ENCODE results near the gene FOXL1. TPM values are rescaled to one million over a fixed set of nuclear protein-coding genes. Genes with fewer than 3 reads are reported as not detected.

The FOXL1 gene
- 0.11 TPM in 1 of 2 replicates, not detected in the other for total RNA-seq (2022)
- Bru-seq, nascent RNA: percentile 20 among the genes with signal in this experiment
- not detected for BruChase-seq, experiment 1, labeled RNA remaining after a 2-hour chase
- not detected for BruChase-seq, experiment 2, labeled RNA remaining after a 6-hour chase
- long read RNA-seq: 0 reads

DNA sequence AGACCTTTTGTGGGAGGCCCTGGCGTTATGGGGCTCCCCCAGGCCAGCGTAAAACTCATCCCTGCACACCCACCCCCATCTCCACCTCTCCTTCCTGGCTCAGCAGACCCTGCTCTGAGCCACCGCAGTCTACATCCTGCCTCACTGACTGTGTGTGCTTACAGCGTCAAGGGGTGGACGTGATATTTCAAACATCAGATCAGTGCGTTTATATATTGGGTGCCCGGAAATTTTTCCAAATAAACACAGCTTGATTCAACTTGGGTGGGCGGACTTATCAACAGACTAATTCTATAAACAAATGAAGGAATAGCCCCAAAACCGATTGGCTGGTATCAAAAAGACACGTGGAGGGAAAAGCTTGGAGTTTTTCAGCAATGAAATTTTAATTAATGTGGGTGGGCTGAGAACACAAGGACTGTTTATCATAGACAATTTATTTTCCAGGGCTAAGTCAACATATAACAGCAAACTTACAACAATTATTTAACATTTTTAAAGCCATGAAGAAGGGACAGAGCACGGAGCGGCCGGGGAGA is at the start of gene FOXL1:
FOXL1 (plus strand) TSS at position 489 of the 539 bp plus-strand sequence. CDS start 175 bp downstream, outside the sequence.
- no peak for DNase-seq
- Histone ChIP-seq H3K4me3 (ENCODE audit: low read depth, low read length) (no peak within 1 kb of the TSS), H3K4me1 (peaks cover 12% of the 10 kb centered on the region; the same call in 1 of the 2 replicates), H3K36me3 (ENCODE audit: control insufficient read depth, insufficient read depth, low read length) (no peaks in the 10 kb centered on the region), H3K9me3 (no peaks in the 10 kb centered on the region), H3K27me3 (replicated peaks; ENCODE audit: control insufficient read depth, insufficient read depth, low read length) (no peaks in the 10 kb centered on the region)
- intact Hi-C loops (cut with micrococcal nuclease; ENCODE audit: unreplicated experiment): loop anchor here (5.0 kb wide), 2 partner anchors 254 to 484 kb away; no protein-coding TSS in a partner anchor
- peaks cover 10% of the 10 kb centered on the region for H3K4me1 Mint-ChIP-seq (ENCODE audit: low read depth, unreplicated experiment)
- CTCF ChIA-PET: no interaction called here
- peaks cover 10% of the 10 kb centered on the region for H3K36me3 Mint-ChIP-seq (ENCODE audit: insufficient read depth, unreplicated experiment)
- no peaks in the 10 kb centered on the region for H3K9me3 Mint-ChIP-seq (ENCODE audit: unreplicated experiment)
- BruUV-seq (replicated peaks): no TSS peak
- no peak within 1 kb of the TSS for H3K27ac Mint-ChIP-seq (ENCODE audit: unreplicated experiment)
- H3K4me3 Mint-ChIP-seq (ENCODE audit: unreplicated experiment): no peak within 1 kb of the TSS
- POLR2A ChIA-PET: no interaction called here
- peaks cover 22% of the 10 kb centered on the region for H3K27me3 Mint-ChIP-seq (ENCODE audit: insufficient read depth, unreplicated experiment)
- TF ChIP-seq, protein P1, sequence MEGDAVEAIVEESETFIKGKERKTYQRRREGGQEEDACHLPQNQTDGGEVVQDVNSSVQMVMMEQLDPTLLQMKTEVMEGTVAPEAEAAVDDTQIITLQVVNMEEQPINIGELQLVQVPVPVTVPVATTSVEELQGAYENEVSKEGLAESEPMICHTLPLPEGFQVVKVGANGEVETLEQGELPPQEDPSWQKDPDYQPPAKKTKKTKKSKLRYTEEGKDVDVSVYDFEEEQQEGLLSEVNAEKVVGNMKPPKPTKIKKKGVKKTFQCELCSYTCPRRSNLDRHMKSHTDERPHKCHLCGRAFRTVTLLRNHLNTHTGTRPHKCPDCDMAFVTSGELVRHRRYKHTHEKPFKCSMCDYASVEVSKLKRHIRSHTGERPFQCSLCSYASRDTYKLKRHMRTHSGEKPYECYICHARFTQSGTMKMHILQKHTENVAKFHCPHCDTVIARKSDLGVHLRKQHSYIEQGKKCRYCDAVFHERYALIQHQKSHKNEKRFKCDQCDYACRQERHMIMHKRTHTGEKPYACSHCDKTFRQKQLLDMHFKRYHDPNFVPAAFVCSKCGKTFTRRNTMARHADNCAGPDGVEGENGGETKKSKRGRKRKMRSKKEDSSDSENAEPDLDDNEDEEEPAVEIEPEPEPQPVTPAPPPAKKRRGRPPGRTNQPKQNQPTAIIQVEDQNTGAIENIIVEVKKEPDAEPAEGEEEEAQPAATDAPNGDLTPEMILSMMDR (IDR thresholded peaks at IDR 0.05; ENCODE audit: insufficient read depth in 1 of 2, low read depth in 1 of 2, low read length in 1 of 2, severe bottlenecking in 1 of 2, unreplicated experiment in 1 of 2): no peak

DNA sequence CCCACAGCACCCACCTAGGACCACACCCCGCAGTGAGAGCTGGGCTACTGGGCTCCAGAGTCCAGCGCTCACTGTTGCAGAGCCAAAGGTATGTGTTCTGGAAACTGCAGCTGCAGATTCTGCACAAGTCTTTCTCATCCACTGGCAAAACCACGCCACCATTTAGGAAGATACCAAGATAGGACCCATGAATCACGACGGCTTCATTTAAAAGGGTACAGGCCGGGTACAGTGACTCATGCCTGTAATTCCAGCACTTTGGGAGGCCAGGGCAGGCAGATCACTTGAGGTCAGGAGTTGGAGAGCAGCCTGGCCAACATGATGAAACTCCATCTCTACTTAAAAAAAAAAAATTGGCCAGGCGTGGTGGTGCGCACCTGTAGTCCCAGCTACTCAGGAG is 49.2 kb upstream of the FOXL1 start:
- H3K27me3 ChIP-seq (replicated peaks; ENCODE audit: control insufficient read depth, insufficient read depth, low read length): no peaks in the 10 kb centered on the region
- ChIA-PET POLR2A (no interaction called here), CTCF (no interaction called here)
- H3K4me1 Mint-ChIP-seq (ENCODE audit: low read depth, unreplicated experiment): no peaks in the 10 kb centered on the region
- H3K27ac Mint-ChIP-seq (ENCODE audit: unreplicated experiment): no peak overlapping the region
- no peak overlapping the region for H3K4me3 Mint-ChIP-seq (ENCODE audit: unreplicated experiment)
- no peaks in the 10 kb centered on the region for H3K9me3 ChIP-seq
- no TSS peak for BruUV-seq (replicated peaks)
- no peak overlapping the region for H3K4me3 ChIP-seq (ENCODE audit: low read depth, low read length)
- no peak for DNase-seq
- H3K36me3 Mint-ChIP-seq (ENCODE audit: insufficient read depth, unreplicated experiment): no peaks in the 10 kb centered on the region
- H3K9me3 Mint-ChIP-seq (ENCODE audit: unreplicated experiment): no peaks in the 10 kb centered on the region
- no peaks in the 10 kb centered on the region for H3K4me1 ChIP-seq
- intact Hi-C loops (cut with micrococcal nuclease; ENCODE audit: unreplicated experiment): no loop called here
- TF ChIP-seq, protein P1 (IDR thresholded peaks at IDR 0.05; ENCODE audit: insufficient read depth in 1 of 2, low read depth in 1 of 2, low read length in 1 of 2, severe bottlenecking in 1 of 2, unreplicated experiment in 1 of 2): no peak
- H3K27me3 Mint-ChIP-seq (ENCODE audit: insufficient read depth, unreplicated experiment): peaks cover 3% of the 10 kb centered on the region
- H3K36me3 ChIP-seq (ENCODE audit: control insufficient read depth, insufficient read depth, low read length): no peaks in the 10 kb centered on the region

DNA sequence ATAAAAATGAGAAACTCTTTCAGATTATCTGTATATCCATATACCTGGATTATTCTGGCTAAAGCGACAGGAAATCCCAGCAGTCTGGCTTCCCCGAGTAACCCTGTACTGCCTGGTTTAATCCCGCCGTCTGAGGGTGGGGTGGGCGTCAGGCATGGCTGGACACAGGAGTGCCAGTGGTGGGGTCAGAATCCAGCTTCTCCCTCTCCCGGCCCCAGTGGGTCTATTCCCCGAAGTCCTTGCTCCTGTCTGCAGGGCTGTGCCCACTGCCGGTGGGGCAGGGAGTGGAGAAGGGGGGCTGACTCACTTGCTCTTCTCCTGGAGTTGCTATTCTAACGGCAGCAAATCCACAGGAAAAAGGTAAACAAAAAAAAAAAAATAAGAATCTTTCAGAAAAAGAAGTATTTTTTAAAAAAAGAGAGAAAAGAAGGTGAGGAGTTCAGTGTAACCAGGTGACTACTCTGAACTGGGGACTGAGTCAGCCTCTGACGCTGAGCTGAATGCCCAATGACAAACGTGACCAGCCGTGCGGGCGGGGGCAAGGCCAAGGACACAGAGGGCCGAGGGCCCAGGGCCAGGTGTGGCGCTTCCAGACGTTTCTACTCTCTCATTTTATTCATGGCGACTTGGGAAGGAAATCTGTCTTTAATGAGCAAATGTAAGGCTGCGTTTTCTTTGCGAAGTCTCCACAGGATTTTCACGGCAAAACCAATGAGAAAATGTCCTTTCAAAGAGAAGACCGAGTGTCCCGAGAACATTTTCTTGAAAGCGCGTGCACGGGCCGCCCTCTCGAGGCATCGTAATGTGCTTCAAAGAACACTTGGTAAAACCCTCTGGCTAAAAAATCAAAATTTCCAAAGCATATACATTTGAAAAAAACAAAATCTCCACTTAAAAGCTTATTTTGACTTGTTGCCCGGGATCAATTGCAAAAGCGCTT is 47.8 kb upstream of the FOXL1 start:
- TF ChIP-seq, protein P1 (IDR thresholded peaks at IDR 0.05; ENCODE audit: insufficient read depth in 1 of 2, low read depth in 1 of 2, low read length in 1 of 2, severe bottlenecking in 1 of 2, unreplicated experiment in 1 of 2): no peak
- Histone ChIP-seq H3K36me3 (ENCODE audit: control insufficient read depth, insufficient read depth, low read length) (no peaks in the 10 kb centered on the region), H3K4me1 (no peaks in the 10 kb centered on the region), H3K27me3 (replicated peaks; ENCODE audit: control insufficient read depth, insufficient read depth, low read length) (no peaks in the 10 kb centered on the region), H3K4me3 (ENCODE audit: low read depth, low read length) (no peak overlapping the region), H3K9me3 (no peaks in the 10 kb centered on the region)
- no TSS peak for BruUV-seq (replicated peaks)
- Mint-ChIP-seq H3K9me3 (ENCODE audit: unreplicated experiment) (no peaks in the 10 kb centered on the region), H3K4me1 (ENCODE audit: low read depth, unreplicated experiment) (no peaks in the 10 kb centered on the region), H3K27ac (ENCODE audit: unreplicated experiment) (no peak overlapping the region), H3K36me3 (ENCODE audit: insufficient read depth, unreplicated experiment) (no peaks in the 10 kb centered on the region), H3K27me3 (ENCODE audit: insufficient read depth, unreplicated experiment) (peaks cover 3% of the 10 kb centered on the region), H3K4me3 (ENCODE audit: unreplicated experiment) (no peak overlapping the region)
- intact Hi-C loops (cut with micrococcal nuclease; ENCODE audit: unreplicated experiment): no loop called here
- POLR2A ChIA-PET: no interaction called here
- CTCF ChIA-PET: no interaction called here
- DNase-seq: no peak

Data from Caco-2 (cell line).